Calu3 (cell line): ENCODE measurements around the gene RUNDC3A. TPM values are rescaled to one million over a fixed set of nuclear protein-coding genes. Genes with fewer than 3 reads are reported as not detected.

Experiments
- BruUV-seq: library from RNA; stranded (reverse); fragments of 400-500 nt; replicated peaks from 2 replicates; lab custom pipeline; 2021; lab: Mats Ljungman, UMichigan
- CTCF ChIA-PET: fragments of 300-600 bp; sonication (Branson Sonifier 250); formaldehyde crosslinking; loops from one replicate; lab custom pipeline; 2022; ENCODE audit warnings: antibody characterized with exemption; lab: Charles Lee
- DNase-seq: peaks from one replicate; pipeline ENCODE4 v3.0.0; 2022
- H3K27ac Mint-ChIP-seq: one replicate; pipeline ENCODE4 v1.8.0; 2022; ENCODE audit warnings: mixed read lengths; ENCODE audit not compliant: unreplicated experiment
- H3K27me3 Mint-ChIP-seq: one replicate; pipeline ENCODE4 v1.8.0; 2022; ENCODE audit warnings: mixed read lengths; ENCODE audit not compliant: unreplicated experiment
- H3K36me3 Mint-ChIP-seq: one replicate; pipeline ENCODE4 v1.8.0; 2022; ENCODE audit warnings: mild to moderate bottlenecking, moderate library complexity, mixed read lengths; ENCODE audit not compliant: insufficient read depth, unreplicated experiment
- H3K4me1 Mint-ChIP-seq: one replicate; pipeline ENCODE4 v1.8.0; 2022; ENCODE audit warnings: mild to moderate bottlenecking, low read depth, mixed read lengths; ENCODE audit not compliant: unreplicated experiment
- H3K4me3 Mint-ChIP-seq: one replicate; pipeline ENCODE4 v1.8.0; 2022; ENCODE audit warnings: mild to moderate bottlenecking, low read depth, moderate library complexity, mixed read lengths; ENCODE audit not compliant: unreplicated experiment
- H3K9me3 Mint-ChIP-seq: one replicate; pipeline ENCODE4 v1.8.0; 2022; ENCODE audit warnings: low read depth, mixed read lengths; ENCODE audit not compliant: unreplicated experiment
- intact Hi-C: fragments of 100-400 bp; cut with micrococcal nuclease; formaldehyde crosslinking; loops from one replicate; pipeline ENCODE4 v1.10.0; 2022; ENCODE audit not compliant: unreplicated experiment
- total RNA-seq: library from RNA; stranded (reverse); gene quantifications from 2 replicates; pipeline ENCODE4 v1.2.3, GENCODE V29; 2022
- TF ChIP-seq, protein P1 (sequence below): fragments of 200-600 bp; IDR thresholded peaks from one replicate; pipeline ENCODE4 v1.8.0; 2022; ENCODE audit warnings: antibody characterized with exemption; ENCODE audit not compliant: unreplicated experiment

Gene RUNDC3A
- total RNA-seq, 1 experiment from 2014 or later, result 1.2 TPM

DNA sequence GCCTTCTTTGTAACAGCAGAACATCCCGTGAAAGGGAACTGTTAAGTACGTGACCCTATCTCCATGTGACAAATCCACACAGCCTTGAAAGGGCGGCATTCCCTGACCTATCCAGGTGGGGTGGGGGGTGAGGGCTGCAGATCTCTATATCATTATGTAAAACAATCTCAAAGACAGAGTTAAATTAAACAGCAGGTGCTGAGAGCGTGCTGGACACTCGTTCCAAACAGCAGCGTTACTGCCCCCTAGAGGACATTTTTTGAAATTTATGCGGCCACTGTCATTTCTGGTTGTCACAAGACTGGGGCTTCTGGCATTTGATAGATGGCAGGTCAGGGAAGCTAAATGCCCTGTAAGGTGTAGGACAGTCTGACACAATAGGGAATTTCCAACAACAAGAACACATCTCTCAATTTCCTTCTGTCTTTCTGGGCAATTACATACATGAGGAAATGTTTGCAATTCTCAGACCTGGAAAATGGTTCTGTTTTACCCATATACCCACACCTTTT lies 22.9 kb downstream of the RUNDC3A start:
- TF ChIP-seq, protein P1, sequence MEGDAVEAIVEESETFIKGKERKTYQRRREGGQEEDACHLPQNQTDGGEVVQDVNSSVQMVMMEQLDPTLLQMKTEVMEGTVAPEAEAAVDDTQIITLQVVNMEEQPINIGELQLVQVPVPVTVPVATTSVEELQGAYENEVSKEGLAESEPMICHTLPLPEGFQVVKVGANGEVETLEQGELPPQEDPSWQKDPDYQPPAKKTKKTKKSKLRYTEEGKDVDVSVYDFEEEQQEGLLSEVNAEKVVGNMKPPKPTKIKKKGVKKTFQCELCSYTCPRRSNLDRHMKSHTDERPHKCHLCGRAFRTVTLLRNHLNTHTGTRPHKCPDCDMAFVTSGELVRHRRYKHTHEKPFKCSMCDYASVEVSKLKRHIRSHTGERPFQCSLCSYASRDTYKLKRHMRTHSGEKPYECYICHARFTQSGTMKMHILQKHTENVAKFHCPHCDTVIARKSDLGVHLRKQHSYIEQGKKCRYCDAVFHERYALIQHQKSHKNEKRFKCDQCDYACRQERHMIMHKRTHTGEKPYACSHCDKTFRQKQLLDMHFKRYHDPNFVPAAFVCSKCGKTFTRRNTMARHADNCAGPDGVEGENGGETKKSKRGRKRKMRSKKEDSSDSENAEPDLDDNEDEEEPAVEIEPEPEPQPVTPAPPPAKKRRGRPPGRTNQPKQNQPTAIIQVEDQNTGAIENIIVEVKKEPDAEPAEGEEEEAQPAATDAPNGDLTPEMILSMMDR, result peak; percentile 86
- H3K4me1 Mint-ChIP-seq, result peaks cover 11% of the 10 kb centered on the region
- no peak overlapping the region for H3K4me3 Mint-ChIP-seq
- no peaks in the 10 kb centered on the region for H3K9me3 Mint-ChIP-seq
- no TSS peak for BruUV-seq
- peak; percentile 91 for DNase-seq
- no peaks in the 10 kb centered on the region for H3K27me3 Mint-ChIP-seq
- CTCF ChIA-PET, result interaction anchor here (0.6 to 1.7 kb wide), 10 partner anchors 8 to 221 kb away, joined by 3 to 10 read pairs (median 4); partner anchors contain the start of genes GRN, HDAC5, TMUB2 and UBTF
- H3K27ac Mint-ChIP-seq, result no peak overlapping the region
- peaks cover 9% of the 10 kb centered on the region for H3K36me3 Mint-ChIP-seq
- intact Hi-C loops, result loop anchor here (2.0 kb wide), 1 partner anchor 133 kb away; the partner anchor contains the start of gene ATXN7L3

DNA sequence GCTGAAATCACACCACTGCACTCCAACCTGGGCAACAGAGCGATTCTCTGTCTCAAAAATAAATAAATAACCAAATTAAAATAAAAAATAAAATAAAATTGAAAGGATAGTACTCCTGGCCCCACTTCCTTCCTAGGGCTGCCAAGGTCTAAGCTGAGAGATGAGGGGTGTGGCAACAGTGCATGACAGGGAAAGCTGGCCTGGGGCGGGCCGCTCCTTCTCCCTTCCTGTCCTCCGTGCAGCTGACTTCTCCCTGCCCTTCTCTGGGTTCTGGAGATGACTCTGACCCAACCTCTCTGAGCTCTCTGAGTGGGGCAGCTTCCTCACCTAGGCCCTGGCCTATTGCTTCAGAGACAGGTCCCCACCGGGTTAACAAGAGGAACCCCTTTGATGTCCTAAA lies 25.0 kb downstream of the RUNDC3A start:
- no peak overlapping the region for H3K27ac Mint-ChIP-seq
- TF ChIP-seq, protein P1, result no peak
- H3K4me1 Mint-ChIP-seq, result peaks cover 13% of the 10 kb centered on the region
- no TSS peak for BruUV-seq
- intact Hi-C loops, result no loop called here
- H3K27me3 Mint-ChIP-seq, result peaks cover 14% of the 10 kb centered on the region
- H3K9me3 Mint-ChIP-seq, result no peaks in the 10 kb centered on the region
- no peak for DNase-seq
- no peaks in the 10 kb centered on the region for H3K36me3 Mint-ChIP-seq
- CTCF ChIA-PET, result interaction anchor here (0.6 to 1.9 kb wide), 5 partner anchors 12 to 276 kb away, joined by 3 to 8 read pairs (median 6); partner anchors contain the start of gene GRN
- no peak overlapping the region for H3K4me3 Mint-ChIP-seq

DNA sequence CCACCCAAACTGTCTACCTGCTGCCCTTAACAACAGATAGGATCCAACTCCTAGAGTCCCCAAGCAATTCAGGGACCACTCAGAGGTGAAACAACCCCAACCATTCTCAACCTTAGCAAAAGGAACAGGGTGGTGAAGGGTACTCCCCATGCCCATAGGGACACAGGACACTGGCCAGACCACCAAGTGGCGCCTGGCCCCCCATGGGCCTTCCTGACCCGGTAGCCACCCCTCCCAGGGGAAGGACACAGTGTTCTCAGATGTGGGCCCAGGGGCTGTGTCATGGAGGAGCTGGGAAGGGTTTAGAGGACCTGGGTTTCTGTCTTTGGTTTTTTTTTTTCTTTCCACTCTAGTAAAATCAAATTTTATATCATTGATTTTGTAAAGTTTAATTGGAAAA lies 25.9 kb downstream of the RUNDC3A start:
- Mint-ChIP-seq H3K4me1 (peaks cover 18% of the 10 kb centered on the region), H3K9me3 (no peaks in the 10 kb centered on the region), H3K4me3 (no peak overlapping the region), H3K27me3 (peaks cover 14% of the 10 kb centered on the region), H3K36me3 (no peaks in the 10 kb centered on the region), H3K27ac (no peak overlapping the region)
- CTCF ChIA-PET, result interaction anchor here (0.8 to 1.9 kb wide), 2 partner anchors 11 to 131 kb away, joined by 3 to 8 read pairs; partner anchors contain the start of gene GRN
- intact Hi-C loops, result no loop called here
- DNase-seq, result no peak
- no TSS peak for BruUV-seq
- TF ChIP-seq, protein P1, result no peak

DNA sequence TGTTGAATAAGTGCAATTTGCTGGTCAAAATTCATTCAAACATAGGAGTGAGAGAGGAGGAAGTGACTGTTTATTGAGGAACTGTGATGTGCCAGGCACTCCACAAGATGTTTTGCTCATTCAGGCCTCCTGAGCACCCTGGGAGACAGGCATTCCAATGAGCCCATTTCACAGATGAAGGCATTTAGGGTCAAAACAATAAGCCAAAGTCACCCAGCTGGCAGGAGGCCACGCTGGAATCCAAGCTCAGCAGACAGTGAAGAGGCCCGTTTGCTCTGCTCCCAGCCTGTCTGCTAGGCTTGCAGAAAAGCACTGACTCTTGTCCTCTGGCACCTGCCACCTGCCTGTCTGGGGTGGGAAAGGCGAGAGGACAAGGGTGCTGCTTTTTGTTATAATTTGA lies 26.3 kb downstream of the RUNDC3A start:
- no peak overlapping the region for H3K4me3 Mint-ChIP-seq
- peaks cover 18% of the 10 kb centered on the region for H3K4me1 Mint-ChIP-seq
- no TSS peak for BruUV-seq
- no peak for DNase-seq
- H3K36me3 Mint-ChIP-seq, result no peaks in the 10 kb centered on the region
- intact Hi-C loops, result no loop called here
- TF ChIP-seq, protein P1, result no peak
- CTCF ChIA-PET, result interaction anchor here (1.9 kb wide), 1 partner anchor 11 kb away, joined by 8 read pairs; the partner anchor contains the start of gene GRN
- H3K27ac Mint-ChIP-seq, result no peak overlapping the region
- H3K27me3 Mint-ChIP-seq, result peaks cover 14% of the 10 kb centered on the region
- no peaks in the 10 kb centered on the region for H3K9me3 Mint-ChIP-seq
